ENCODE results near the gene TRIM4.
"Not testable (repeated sequence)": the region's sequence is repeated elsewhere in the genome, so short reads cannot be mapped to it uniquely, and the experiment has no call there.

TRIM4 gene

DNA sequence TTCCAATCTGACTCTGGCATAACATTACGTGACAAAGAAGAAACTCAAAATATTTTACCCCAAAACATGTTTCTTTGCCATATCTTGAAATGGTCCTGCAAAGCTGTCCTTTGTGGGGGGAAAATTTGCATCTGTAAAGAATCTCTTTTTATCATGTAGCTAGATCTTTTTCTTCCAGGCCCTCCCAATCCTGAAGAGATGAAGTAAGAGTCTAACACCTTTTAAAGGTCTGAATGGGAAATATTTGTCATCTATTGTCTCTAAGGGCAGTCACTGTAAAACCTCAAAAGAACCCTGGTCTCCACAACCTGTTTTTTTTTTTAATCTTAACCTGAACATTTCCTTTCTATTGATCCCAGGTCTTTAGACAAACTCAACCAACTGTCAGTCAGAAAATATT is 51.1 kb downstream of the TRIM4 start:
- TF ChIP-seq, protein P1, sequence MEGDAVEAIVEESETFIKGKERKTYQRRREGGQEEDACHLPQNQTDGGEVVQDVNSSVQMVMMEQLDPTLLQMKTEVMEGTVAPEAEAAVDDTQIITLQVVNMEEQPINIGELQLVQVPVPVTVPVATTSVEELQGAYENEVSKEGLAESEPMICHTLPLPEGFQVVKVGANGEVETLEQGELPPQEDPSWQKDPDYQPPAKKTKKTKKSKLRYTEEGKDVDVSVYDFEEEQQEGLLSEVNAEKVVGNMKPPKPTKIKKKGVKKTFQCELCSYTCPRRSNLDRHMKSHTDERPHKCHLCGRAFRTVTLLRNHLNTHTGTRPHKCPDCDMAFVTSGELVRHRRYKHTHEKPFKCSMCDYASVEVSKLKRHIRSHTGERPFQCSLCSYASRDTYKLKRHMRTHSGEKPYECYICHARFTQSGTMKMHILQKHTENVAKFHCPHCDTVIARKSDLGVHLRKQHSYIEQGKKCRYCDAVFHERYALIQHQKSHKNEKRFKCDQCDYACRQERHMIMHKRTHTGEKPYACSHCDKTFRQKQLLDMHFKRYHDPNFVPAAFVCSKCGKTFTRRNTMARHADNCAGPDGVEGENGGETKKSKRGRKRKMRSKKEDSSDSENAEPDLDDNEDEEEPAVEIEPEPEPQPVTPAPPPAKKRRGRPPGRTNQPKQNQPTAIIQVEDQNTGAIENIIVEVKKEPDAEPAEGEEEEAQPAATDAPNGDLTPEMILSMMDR (IDR thresholded peaks at IDR 0.05; ENCODE audit: borderline replicate concordance, control extremely low read depth, extremely low read depth, insufficient read depth, missing control alignments) = no peak
- in situ Hi-C loops (cut with MboI; ENCODE audit: low sequenced_read_pairs, unreplicated experiment) = no loop called here
- no peak for DNase-seq (ENCODE audit: low spot score)

DNA sequence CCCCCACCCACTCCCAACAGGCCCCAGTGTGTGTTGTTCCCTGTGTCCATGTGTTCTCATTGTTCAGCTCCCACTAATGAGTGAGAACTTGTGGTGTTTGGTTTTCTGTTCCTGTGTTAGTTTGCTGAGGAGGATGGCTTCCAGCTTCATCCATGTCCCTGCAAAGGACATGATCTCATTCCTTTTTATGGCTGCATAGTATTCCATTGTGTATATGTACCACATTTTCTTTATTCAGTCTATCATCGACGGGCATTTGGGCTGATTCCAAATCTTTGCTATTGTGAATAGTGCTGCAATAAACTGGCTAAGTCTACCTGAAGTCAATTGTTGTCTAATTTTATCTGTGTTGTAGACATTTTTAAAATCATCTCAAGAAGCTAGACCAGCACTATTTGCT is 51.9 kb downstream of the TRIM4 start:
- DNase-seq (ENCODE audit: low spot score); in situ Hi-C loops (cut with MboI; ENCODE audit: low sequenced_read_pairs, unreplicated experiment): not testable (repeated sequence)

DNA sequence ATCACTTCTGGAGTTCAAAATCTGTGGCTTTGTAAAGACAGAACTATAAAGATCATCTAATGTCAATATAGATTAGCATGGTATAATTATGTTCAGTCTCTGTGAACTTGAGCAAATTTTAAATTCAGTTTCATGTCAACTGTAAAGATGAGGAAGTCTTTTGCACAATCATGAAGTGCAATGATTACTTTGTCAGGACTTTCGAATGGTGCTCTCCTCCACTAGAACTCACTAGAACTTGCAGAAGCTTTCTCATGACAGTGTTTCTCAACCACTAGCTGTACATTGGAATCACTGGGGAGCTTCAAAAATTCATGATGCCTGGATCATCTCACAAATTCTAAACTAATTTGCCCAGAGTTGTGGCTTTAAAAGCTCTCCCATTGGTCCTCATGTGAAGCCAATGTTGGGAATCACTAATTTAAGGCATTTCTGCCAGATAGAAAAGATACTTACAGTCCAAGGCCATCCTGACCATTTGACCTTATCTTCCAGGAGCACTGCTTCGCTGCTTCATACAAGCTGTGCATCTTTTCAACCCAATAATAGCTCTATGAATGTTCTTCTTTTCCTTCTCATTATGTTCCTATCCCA is 55.4 kb downstream of the TRIM4 start:
- DNase-seq (ENCODE audit: low spot score) = no peak
- TF ChIP-seq, protein P1 (IDR thresholded peaks at IDR 0.05; ENCODE audit: borderline replicate concordance, control extremely low read depth, extremely low read depth, insufficient read depth, missing control alignments) = no peak
- in situ Hi-C loops (cut with MboI; ENCODE audit: low sequenced_read_pairs, unreplicated experiment) = no loop called here

DNA sequence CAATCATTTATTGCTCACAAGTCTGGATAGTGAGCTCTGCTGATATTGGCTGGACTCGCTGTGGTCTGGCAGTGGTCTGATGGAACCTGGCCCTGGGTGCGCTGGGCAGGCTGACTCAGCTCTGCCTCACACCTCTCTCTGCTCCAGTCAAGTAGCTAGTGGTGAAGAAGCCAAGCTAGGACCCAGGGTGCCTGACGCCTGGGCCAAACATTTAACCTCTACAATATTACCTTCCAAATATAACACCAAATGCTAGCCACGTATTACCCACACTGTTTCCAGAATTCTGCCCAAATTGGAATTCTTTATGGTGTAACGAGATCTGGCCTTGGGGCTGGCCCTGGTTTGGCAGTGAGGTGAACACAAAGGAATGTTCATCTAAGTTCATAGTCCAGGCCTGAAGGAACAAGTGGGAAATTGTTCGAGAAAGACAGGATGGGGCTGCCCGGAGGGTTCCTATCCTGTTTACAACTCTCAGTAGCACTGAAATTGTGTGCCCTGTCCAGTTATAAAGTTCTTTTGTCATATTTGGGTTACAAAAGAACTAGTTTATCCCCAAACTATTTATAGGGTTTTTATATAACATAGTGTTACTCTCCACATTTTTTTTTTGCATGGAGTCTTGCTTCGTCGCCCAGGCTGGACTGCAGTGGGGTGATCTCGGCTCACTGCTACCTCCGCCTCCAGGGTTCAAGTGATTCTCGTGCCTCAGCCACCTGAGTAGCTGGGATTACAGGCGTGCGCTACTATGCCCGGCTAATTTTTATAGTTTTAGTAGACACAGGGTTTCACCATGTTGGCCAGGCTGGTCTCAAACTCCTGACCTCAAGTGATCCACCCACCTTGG is 58.8 kb downstream of the TRIM4 start:
- DNase-seq (ENCODE audit: low spot score) = no peak
- TF ChIP-seq, protein P1 (IDR thresholded peaks at IDR 0.05; ENCODE audit: borderline replicate concordance, control extremely low read depth, extremely low read depth, insufficient read depth, missing control alignments) = no peak
- in situ Hi-C loops (cut with MboI; ENCODE audit: low sequenced_read_pairs, unreplicated experiment) = no loop called here

DNA sequence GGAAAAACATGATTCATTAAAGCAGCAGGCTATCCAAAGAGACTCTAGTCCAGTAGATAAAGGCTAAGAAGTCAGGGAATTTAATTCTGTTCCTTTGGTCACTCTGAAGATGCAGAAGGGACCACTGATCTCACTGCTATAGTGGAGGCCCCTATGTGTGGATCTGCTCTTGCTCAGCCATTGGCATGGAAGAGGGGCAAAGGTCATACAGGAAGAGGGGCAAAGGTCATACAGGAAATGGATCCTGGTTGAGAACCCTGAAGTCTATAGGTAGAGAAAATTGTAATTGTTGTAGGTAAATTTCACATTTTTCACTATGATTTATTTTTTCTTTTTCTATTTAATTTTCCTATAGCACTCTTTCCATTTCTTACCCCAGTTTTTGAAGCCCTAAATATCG is 64.1 kb downstream of the TRIM4 start:
- in situ Hi-C loops (cut with MboI; ENCODE audit: low sequenced_read_pairs, unreplicated experiment) = no loop called here
- no peak for DNase-seq (ENCODE audit: low spot score)
- TF ChIP-seq, protein P1 (IDR thresholded peaks at IDR 0.05; ENCODE audit: borderline replicate concordance, control extremely low read depth, extremely low read depth, insufficient read depth, missing control alignments) = no peak

DNA sequence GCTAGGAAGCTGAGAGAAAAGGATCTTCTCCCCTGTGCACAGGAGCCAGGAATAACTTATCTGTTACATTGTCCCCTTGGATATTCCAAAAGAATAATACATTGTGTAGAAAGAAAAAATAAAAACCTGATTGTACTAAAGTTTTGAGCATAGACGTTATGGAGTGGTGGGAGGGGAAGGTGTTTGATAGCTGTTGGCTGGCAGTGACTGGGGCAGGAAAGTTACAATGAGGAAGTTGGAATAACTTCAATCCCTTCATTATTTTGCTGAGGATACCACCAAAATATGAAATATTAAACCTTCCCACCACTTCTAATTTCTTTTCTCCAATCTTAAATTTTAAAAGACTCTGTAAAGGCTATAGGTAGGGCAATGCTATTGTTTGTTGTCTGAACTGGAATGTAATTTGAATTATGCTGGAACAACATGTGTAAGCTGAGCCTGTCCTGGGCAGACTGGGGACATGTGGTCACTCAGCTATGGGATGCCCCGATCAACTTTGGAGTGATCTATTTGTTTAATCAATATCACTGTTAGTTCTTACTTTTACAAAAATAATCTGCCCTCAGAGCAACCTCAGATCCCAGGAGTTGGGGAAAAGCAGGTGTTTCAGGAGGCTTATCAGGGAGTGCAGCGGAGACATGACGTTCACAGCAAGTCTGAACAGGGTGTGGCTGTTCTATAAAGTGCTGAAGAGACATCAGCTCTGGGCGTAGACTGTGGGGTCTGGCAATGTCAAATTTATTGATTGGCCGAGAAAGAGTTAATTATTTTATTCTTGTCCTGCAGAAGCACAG is 70.7 kb downstream of the TRIM4 start:
- TF ChIP-seq, protein P1 (IDR thresholded peaks at IDR 0.05; ENCODE audit: borderline replicate concordance, control extremely low read depth, extremely low read depth, insufficient read depth, missing control alignments) = no peak
- in situ Hi-C loops (cut with MboI; ENCODE audit: low sequenced_read_pairs, unreplicated experiment) = no loop called here
- DNase-seq (ENCODE audit: low spot score) = no peak
